RWPE1 (cell line): ENCODE measurements around the gene ADISSP.

ENCODE experiments used
- CTCF ChIA-PET: fragments of 350-600 bp; sonication (Branson Sonifier 250); formaldehyde crosslinking; extraction: SDS; loops from one replicate; lab custom pipeline; 2021; lab: Yijun Ruan, JAX
- POLR2A ChIA-PET: fragments of 400-600 bp; formaldehyde crosslinking; extraction: SDS; loops from one replicate; lab custom pipeline; 2020; ENCODE audit warnings: antibody characterized with exemption; ENCODE audit not compliant: low non-redundant PET; lab: Yijun Ruan, JAX
- DNase-seq: peaks from one replicate; pipeline ENCODE4 v3.0.0; 2012; ENCODE audit warnings: low spot score
- H3K27ac ChIP-seq: fragments of 450-650 bp; 2 replicates; pipeline ENCODE4 v1.5.1; 2017
- TF ChIP-seq, protein P1 (sequence below): fragments of 450-650 bp; conservative IDR thresholded peaks from 2 replicates; pipeline ENCODE4 v1.5.1; 2017; ENCODE audit warnings: low read depth, mild to moderate bottlenecking

ADISSP gene

DNA sequence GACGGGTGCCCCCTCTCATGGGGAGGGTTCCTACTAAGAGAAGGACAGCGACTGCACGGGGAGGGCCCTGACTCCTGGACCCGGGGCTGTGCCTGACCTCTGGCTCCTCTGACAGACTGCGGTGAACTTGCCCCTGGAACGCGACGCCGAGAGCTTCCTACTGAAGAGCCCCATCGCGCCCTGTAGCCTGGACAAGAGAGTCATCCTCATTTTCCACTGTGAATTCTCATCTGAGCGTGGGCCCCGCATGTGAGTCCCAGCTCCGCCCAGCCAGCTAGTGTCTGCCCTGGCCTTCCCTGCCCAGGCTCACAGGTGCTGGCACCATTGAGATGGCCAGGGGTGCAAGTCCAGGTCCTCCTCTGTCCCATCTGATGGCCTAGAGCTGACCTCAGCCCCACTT lies 35.7 kb upstream of the ADISSP start:
- H3K27ac ChIP-seq = peak overlapping the region; percentile 100
- CTCF ChIA-PET = no interaction called here

GRCh38 chr20:3802524-3803239 lies 35.1 kb upstream of the ADISSP start:
- POLR2A ChIA-PET = interaction anchor here (1.1 kb wide), 1 partner anchor 15 kb away, joined by 6 read pairs; no protein-coding TSS in a partner anchor

More for the DNA sequence above, 35.7 kb upstream of the ADISSP start:
- POLR2A ChIA-PET = interaction anchor here (0.7 to 1.1 kb wide), 2 partner anchors 15 to 36 kb away, joined by 3 to 6 read pairs; no protein-coding TSS in a partner anchor
- TF ChIP-seq, protein P1, sequence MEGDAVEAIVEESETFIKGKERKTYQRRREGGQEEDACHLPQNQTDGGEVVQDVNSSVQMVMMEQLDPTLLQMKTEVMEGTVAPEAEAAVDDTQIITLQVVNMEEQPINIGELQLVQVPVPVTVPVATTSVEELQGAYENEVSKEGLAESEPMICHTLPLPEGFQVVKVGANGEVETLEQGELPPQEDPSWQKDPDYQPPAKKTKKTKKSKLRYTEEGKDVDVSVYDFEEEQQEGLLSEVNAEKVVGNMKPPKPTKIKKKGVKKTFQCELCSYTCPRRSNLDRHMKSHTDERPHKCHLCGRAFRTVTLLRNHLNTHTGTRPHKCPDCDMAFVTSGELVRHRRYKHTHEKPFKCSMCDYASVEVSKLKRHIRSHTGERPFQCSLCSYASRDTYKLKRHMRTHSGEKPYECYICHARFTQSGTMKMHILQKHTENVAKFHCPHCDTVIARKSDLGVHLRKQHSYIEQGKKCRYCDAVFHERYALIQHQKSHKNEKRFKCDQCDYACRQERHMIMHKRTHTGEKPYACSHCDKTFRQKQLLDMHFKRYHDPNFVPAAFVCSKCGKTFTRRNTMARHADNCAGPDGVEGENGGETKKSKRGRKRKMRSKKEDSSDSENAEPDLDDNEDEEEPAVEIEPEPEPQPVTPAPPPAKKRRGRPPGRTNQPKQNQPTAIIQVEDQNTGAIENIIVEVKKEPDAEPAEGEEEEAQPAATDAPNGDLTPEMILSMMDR = no peak
- DNase-seq = no peak

DNA sequence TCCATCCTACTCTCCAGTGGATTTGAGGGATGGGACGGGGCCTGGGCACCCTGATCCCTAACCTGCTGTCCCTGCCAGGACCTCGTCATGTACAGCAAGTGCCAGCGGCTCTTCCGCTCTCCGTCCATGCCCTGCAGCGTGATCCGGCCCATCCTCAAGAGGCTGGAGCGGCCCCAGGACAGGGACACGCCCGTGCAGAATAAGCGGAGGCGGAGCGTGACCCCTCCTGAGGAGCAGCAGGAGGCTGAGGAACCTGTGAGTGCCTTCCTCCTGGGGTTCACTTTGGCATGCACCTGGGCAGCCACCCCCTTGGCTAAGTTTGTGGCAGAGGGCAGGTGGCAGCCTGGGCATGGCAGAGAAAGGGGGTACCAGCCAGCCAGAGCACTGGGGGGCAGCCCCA lies 34.3 kb upstream of the ADISSP start:
- TF ChIP-seq, protein P1 = no peak
- no peak for DNase-seq
- CTCF ChIA-PET = no interaction called here
- POLR2A ChIA-PET = no interaction called here
- peak overlapping the region; percentile 100 for H3K27ac ChIP-seq

More at GRCh38 chr20:3802524-3803239, 35.1 kb upstream of the ADISSP start:
- CTCF ChIA-PET = interaction anchor here (0.7 kb wide), 1 partner anchor 144 kb away, joined by 5 read pairs; no protein-coding TSS in a partner anchor
- H3K27ac ChIP-seq = peak overlapping the region; percentile 100
- TF ChIP-seq, protein P1 = no peak
- DNase-seq = no peak

GRCh38 chr20:3801299-3801698 lies 33.7 kb upstream of the ADISSP start:
- POLR2A ChIA-PET = no interaction called here
- TF ChIP-seq, protein P1 = no peak
- DNase-seq = no peak
- H3K27ac ChIP-seq = peak overlapping the region; percentile 100
- CTCF ChIA-PET = interaction anchor here (2.5 kb wide), 1 partner anchor 17 kb away, joined by 10 read pairs; no protein-coding TSS in a partner anchor

- H3K27ac ChIP-seq = peak overlapping the region; percentile 100
- TF ChIP-seq, protein P1 = no peak
- ChIA-PET CTCF (interaction anchor here (2.5 kb wide), 1 partner anchor 18 kb away, joined by 10 read pairs; no protein-coding TSS in a partner anchor), POLR2A (no interaction called here)
- no peak for DNase-seq
These were observed 33.3 kb upstream of the ADISSP start for GRCh38 chr20:3800878-3801260.

DNA sequence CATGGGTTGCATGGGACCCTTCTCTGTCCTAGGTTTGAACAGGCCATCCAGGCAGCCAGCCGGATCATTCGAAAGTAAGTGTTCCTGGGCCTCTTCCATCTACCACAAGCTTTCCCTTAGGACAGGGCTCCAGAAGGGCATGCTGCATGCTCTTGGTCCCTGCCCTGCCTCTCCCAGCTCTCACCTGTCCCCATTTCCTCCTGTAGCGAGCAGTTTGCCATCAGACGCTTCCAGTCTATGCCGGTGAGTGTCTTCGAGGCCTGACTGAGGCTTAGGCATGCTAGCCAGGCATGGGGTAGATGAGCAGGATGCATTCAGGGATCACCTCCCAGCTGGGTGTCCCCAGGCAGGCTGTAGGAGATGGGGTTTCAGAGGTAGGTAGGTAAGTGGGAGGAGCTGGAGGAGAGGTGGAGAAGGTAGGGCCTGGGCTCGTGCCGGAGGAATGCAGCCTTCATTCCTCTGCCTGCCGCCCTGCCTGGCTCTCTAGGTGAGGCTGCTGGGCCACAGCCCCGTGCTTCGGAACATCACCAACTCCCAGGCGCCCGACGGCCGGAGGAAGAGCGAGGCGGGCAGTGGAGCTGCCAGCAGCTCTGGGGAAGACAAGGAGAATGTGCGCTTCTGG lies 32.8 kb upstream of the ADISSP start:
- DNase-seq = no peak
- TF ChIP-seq, protein P1 = no peak
- CTCF ChIA-PET = interaction anchor here (2.5 kb wide), 1 partner anchor 18 kb away, joined by 10 read pairs; no protein-coding TSS in a partner anchor
- peak overlapping the region; percentile 100 for H3K27ac ChIP-seq
- POLR2A ChIA-PET = no interaction called here
